Measurements from ENCODE around the gene TECRL.

TECRL gene

GRCh38 chr4:64330143-64330542 is 79.1 kb downstream of the TECRL start:
- no peak for DNase-seq (ENCODE audit: low read depth in 2 of 2)

GRCh38 chr4:64327237-64327636 is 82.0 kb downstream of the TECRL start:
- no peak for DNase-seq (ENCODE audit: low read depth in 2 of 2)

- DNase-seq (ENCODE audit: low read depth in 2 of 2): no peak
These were observed 82.7 kb downstream of the TECRL start for GRCh38 chr4:64326507-64326906.

GRCh38 chr4:64306255-64306565 is 103.0 kb downstream of the TECRL start:
- DNase-seq (ENCODE audit: low read depth in 2 of 2): no peak

- DNase-seq (ENCODE audit: low read depth in 2 of 2): no peak
These were observed 103.5 kb downstream of the TECRL start for GRCh38 chr4:64305565-64306254.

- DNase-seq (ENCODE audit: low read depth in 2 of 2): no peak
These were observed 136.8 kb downstream of the TECRL start for GRCh38 chr4:64272432-64272831.

GRCh38 chr4:64271601-64272081 is 137.6 kb downstream of the TECRL start:
- no peak for DNase-seq (ENCODE audit: low read depth in 2 of 2)

GRCh38 chr4:64266669-64267068 is 142.6 kb downstream of the TECRL start:
- no peak for DNase-seq (ENCODE audit: low read depth in 2 of 2)

GRCh38 chr4:64266263-64266662 is 143.0 kb downstream of the TECRL start:
- DNase-seq (ENCODE audit: low read depth in 2 of 2): no peak

GRCh38 chr4:64251781-64252180 is 157.5 kb downstream of the TECRL start:
- no peak for DNase-seq (ENCODE audit: low read depth in 2 of 2)

GRCh38 chr4:64250488-64250887 is 158.8 kb downstream of the TECRL start:
- no peak for DNase-seq (ENCODE audit: low read depth in 2 of 2)

- no peak for DNase-seq (ENCODE audit: low read depth in 2 of 2)
These were observed 159.2 kb downstream of the TECRL start for GRCh38 chr4:64250061-64250460.

- DNase-seq (ENCODE audit: low read depth in 2 of 2): no peak
These were observed 161.1 kb downstream of the TECRL start for GRCh38 chr4:64248186-64248585.

GRCh38 chr4:64230709-64231310 is 178.4 kb downstream of the TECRL start:
- DNase-seq (ENCODE audit: low read depth in 2 of 2): no peak
